Activated naive CD8-positive, alpha-beta T cell treated with anti-CD3 and anti-CD28 coated beads, Interleukin-2, amount 10 ng/mL, durations not matched to agents 7 days and 5 days (primary cell): ENCODE results near the gene SEC63. TPM values are rescaled to one million over a fixed set of nuclear protein-coding genes. Genes with fewer than 3 reads are reported as not detected.
"Not testable (repeated sequence)": the region's sequence is repeated elsewhere in the genome, so short reads cannot be mapped to it uniquely, and the experiment has no call there.

ENCODE experiments used
- ATAC-seq: fragments of 150-1000 bp; cut with Tn5 transposase; one replicate; pipeline ENCODE4 v1.10.0; 2021; ENCODE audit warnings: low read depth, moderate library complexity
- POLR2A ChIA-PET: fragments of 350-600 bp; sonication (Branson Sonifier 250); formaldehyde crosslinking; loops from one replicate; lab custom pipeline; 2021; ENCODE audit warnings: antibody characterized with exemption; lab: Charles Lee
- DNase-seq: peaks from one replicate; pipeline ENCODE4 v3.0.0; 2021
- H3K27ac Mint-ChIP-seq: one replicate; pipeline ENCODE4 v1.8.0; 2022; ENCODE audit warnings: mild to moderate bottlenecking, mixed read lengths
- H3K27me3 Mint-ChIP-seq: one replicate; pipeline ENCODE4 v1.8.0; 2022; ENCODE audit warnings: mild to moderate bottlenecking, moderate library complexity, mixed read lengths
- H3K36me3 Mint-ChIP-seq: one replicate; pipeline ENCODE4 v1.8.0; 2021; ENCODE audit warnings: mild to moderate bottlenecking, mixed read lengths
- H3K4me1 Mint-ChIP-seq: one replicate; pipeline ENCODE4 v1.8.0; 2021; ENCODE audit warnings: mixed read lengths
- H3K4me3 Mint-ChIP-seq: one replicate; pipeline ENCODE4 v1.8.0; 2022; ENCODE audit warnings: mild to moderate bottlenecking, moderate library complexity, mixed read lengths
- H3K9me3 Mint-ChIP-seq: one replicate; pipeline ENCODE4 v1.8.0; 2021; ENCODE audit warnings: mixed read lengths
- total RNA-seq, 2 experiments: library from RNA; stranded (reverse); gene quantifications; one replicate each; pipeline ENCODE4 v1.2.3, GENCODE V29; 2021

Gene SEC63
- total RNA-seq, 2 experiments from 2014 or later = 64.7 to 69.2 TPM

- not testable (repeated sequence) for H3K4me3 Mint-ChIP-seq, H3K36me3 Mint-ChIP-seq, H3K27ac Mint-ChIP-seq, H3K9me3 Mint-ChIP-seq, H3K27me3 Mint-ChIP-seq, DNase-seq, ATAC-seq, H3K4me1 Mint-ChIP-seq
- POLR2A ChIA-PET = interaction anchor here (0.6 kb wide), 1 partner anchor 35 kb away, joined by 4 read pairs; no protein-coding TSS in a partner anchor
Observed at GRCh38 chr6:107860144-107860543, 97.9 kb downstream of the SEC63 start.

- H3K36me3 Mint-ChIP-seq = no peaks in the 10 kb centered on the region
- peaks cover 18% of the 10 kb centered on the region for H3K4me1 Mint-ChIP-seq
- no peak for DNase-seq
- POLR2A ChIA-PET = no interaction called here
- peak overlapping the region; percentile 20 for H3K4me3 Mint-ChIP-seq
- H3K27me3 Mint-ChIP-seq = no peaks in the 10 kb centered on the region
- ATAC-seq = peak; percentile 76
- peak overlapping the region; percentile 24 for H3K27ac Mint-ChIP-seq
- no peaks in the 10 kb centered on the region for H3K9me3 Mint-ChIP-seq
Observed at GRCh38 chr6:107853230-107853629, 104.8 kb downstream of the SEC63 start.

GRCh38 chr6:107849325-107849724 lies 108.7 kb downstream of the SEC63 start:
- Mint-ChIP-seq H3K4me1 (peaks cover 24% of the 10 kb centered on the region), H3K9me3 (no peaks in the 10 kb centered on the region), H3K27ac (no peak overlapping the region), H3K36me3 (no peaks in the 10 kb centered on the region), H3K4me3 (no peak overlapping the region), H3K27me3 (no peaks in the 10 kb centered on the region)
- POLR2A ChIA-PET = interaction anchor here (1.0 to 3.4 kb wide), 5 partner anchors 26 to 390 kb away, joined by 4 to 39 read pairs (median 14); partner anchors contain the start of genes PDSS2 and SCML4
- ATAC-seq (no peak), DNase-seq (no peak)

- peak; percentile 92 for DNase-seq
- POLR2A ChIA-PET = interaction anchor here (0.8 to 3.4 kb wide), 11 partner anchors 21 to 530 kb away, joined by 3 to 39 read pairs (median 5); partner anchors contain the start of genes PDSS2 and SCML4
Observed at GRCh38 chr6:107847844-107848802, 109.9 kb downstream of the SEC63 start.

GRCh38 chr6:107846262-107846795 lies 111.7 kb downstream of the SEC63 start:
- Mint-ChIP-seq H3K36me3 (peaks cover 2% of the 10 kb centered on the region), H3K4me3 (no peak overlapping the region), H3K4me1 (peaks cover 19% of the 10 kb centered on the region), H3K27ac (no peak overlapping the region), H3K9me3 (peaks cover 2% of the 10 kb centered on the region), H3K27me3 (no peaks in the 10 kb centered on the region)
- DNase-seq (no peak), ATAC-seq (no peak)
- POLR2A ChIA-PET = interaction anchor here (2.7 to 3.4 kb wide), 2 partner anchors 23 to 60 kb away, joined by 14 to 39 read pairs; partner anchors contain the start of gene SCML4

More at GRCh38 chr6:107847844-107848802, 109.9 kb downstream of the SEC63 start:
- ATAC-seq = peak; percentile 84
- Mint-ChIP-seq H3K36me3 (peaks cover 2% of the 10 kb centered on the region), H3K4me3 (peak overlapping the region; percentile 82), H3K27ac (peak overlapping the region; percentile 77), H3K9me3 (no peaks in the 10 kb centered on the region), H3K27me3 (no peaks in the 10 kb centered on the region), H3K4me1 (peaks cover 21% of the 10 kb centered on the region)

- H3K36me3 Mint-ChIP-seq = peaks cover 2% of the 10 kb centered on the region
- no peak for ATAC-seq
- no peak overlapping the region for H3K4me3 Mint-ChIP-seq
- H3K4me1 Mint-ChIP-seq = peaks cover 19% of the 10 kb centered on the region
- H3K27ac Mint-ChIP-seq = no peak overlapping the region
- no peaks in the 10 kb centered on the region for H3K27me3 Mint-ChIP-seq
- H3K9me3 Mint-ChIP-seq = peaks cover 2% of the 10 kb centered on the region
- no peak for DNase-seq
- POLR2A ChIA-PET = interaction anchor here (3.4 kb wide), 1 partner anchor 23 kb away, joined by 39 read pairs; the partner anchor contains the start of gene SCML4
Observed at GRCh38 chr6:107845777-107846176, 112.2 kb downstream of the SEC63 start.

- H3K4me1 Mint-ChIP-seq = peaks cover 16% of the 10 kb centered on the region
- peaks cover 7% of the 10 kb centered on the region for H3K27me3 Mint-ChIP-seq
- H3K9me3 Mint-ChIP-seq = peaks cover 5% of the 10 kb centered on the region
- POLR2A ChIA-PET = interaction anchor here (1.4 kb wide), 1 partner anchor 20 kb away, joined by 7 read pairs; the partner anchor contains the start of gene SCML4
- no peak overlapping the region for H3K4me3 Mint-ChIP-seq
- H3K27ac Mint-ChIP-seq = peak overlapping the region; percentile 40
- ATAC-seq = no peak
- H3K36me3 Mint-ChIP-seq = peaks cover 3% of the 10 kb centered on the region
- DNase-seq = no peak
Observed at GRCh38 chr6:107843400-107843799, 114.6 kb downstream of the SEC63 start.

GRCh38 chr6:107841275-107841670 lies 116.7 kb downstream of the SEC63 start:
- ATAC-seq (no peak), DNase-seq (no peak)
- Mint-ChIP-seq H3K27me3 (peaks cover 7% of the 10 kb centered on the region), H3K27ac (no peak overlapping the region), H3K36me3 (peaks cover 3% of the 10 kb centered on the region), H3K4me1 (peaks cover 8% of the 10 kb centered on the region), H3K4me3 (no peak overlapping the region), H3K9me3 (peaks cover 7% of the 10 kb centered on the region)
- POLR2A ChIA-PET = no interaction called here

- ATAC-seq (no peak), DNase-seq (no peak)
- POLR2A ChIA-PET = no interaction called here
- no peak overlapping the region for H3K27ac Mint-ChIP-seq
- peaks cover 8% of the 10 kb centered on the region for H3K4me1 Mint-ChIP-seq
- H3K27me3 Mint-ChIP-seq = peaks cover 7% of the 10 kb centered on the region
- peaks cover 7% of the 10 kb centered on the region for H3K9me3 Mint-ChIP-seq
- H3K4me3 Mint-ChIP-seq = no peak overlapping the region
- H3K36me3 Mint-ChIP-seq = peaks cover 3% of the 10 kb centered on the region
Observed at GRCh38 chr6:107840636-107841274, 117.3 kb downstream of the SEC63 start.

- Mint-ChIP-seq H3K36me3 (no peaks in the 10 kb centered on the region), H3K27ac (no peak overlapping the region), H3K4me1 (peaks cover 16% of the 10 kb centered on the region), H3K9me3 (no peaks in the 10 kb centered on the region), H3K27me3 (no peaks in the 10 kb centered on the region), H3K4me3 (peak overlapping the region; percentile 50)
- DNase-seq = no peak
- POLR2A ChIA-PET = interaction anchor here (1.9 to 3.5 kb wide), 2 partner anchors 9 to 12 kb away, joined by 8 to 20 read pairs; partner anchors contain the start of gene SCML4
- ATAC-seq = no peak
Observed at GRCh38 chr6:107833136-107833535, 124.9 kb downstream of the SEC63 start.

GRCh38 chr6:107832151-107833056 lies 125.6 kb downstream of the SEC63 start:
- Mint-ChIP-seq H3K27ac (peak overlapping the region; percentile 55), H3K4me3 (peak overlapping the region; percentile 50), H3K4me1 (peaks cover 21% of the 10 kb centered on the region), H3K9me3 (no peaks in the 10 kb centered on the region), H3K36me3 (no peaks in the 10 kb centered on the region), H3K27me3 (no peaks in the 10 kb centered on the region)
- peak; percentile 53 for ATAC-seq
- POLR2A ChIA-PET = interaction anchor here (1.2 to 3.5 kb wide), 3 partner anchors 8 to 97 kb away, joined by 3 to 20 read pairs (median 8); partner anchors contain the start of gene SCML4
- no peak for DNase-seq

GRCh38 chr6:107830060-107830459 lies 127.9 kb downstream of the SEC63 start:
- Mint-ChIP-seq H3K4me3 (no peak overlapping the region), H3K27ac (no peak overlapping the region), H3K27me3 (no peaks in the 10 kb centered on the region), H3K36me3 (no peaks in the 10 kb centered on the region), H3K9me3 (no peaks in the 10 kb centered on the region), H3K4me1 (peaks cover 25% of the 10 kb centered on the region)
- ATAC-seq = no peak
- POLR2A ChIA-PET = no interaction called here
- no peak for DNase-seq
